IPS-NIHi7 (cell line): ENCODE data around the gene FXYD6.

ENCODE experiments used
- DNase-seq: peaks from one replicate; pipeline ENCODE4 v3.0.0; 2012; ENCODE audit warnings: mixed read lengths; ENCODE audit errors: extremely low spot score

Gene FXYD6

GRCh38 chr11:117830674-117831351 is 45.6 kb downstream of the FXYD6 start:
- no peak for DNase-seq

- no peak for DNase-seq
Observed at GRCh38 chr11:117830072-117830471, 46.4 kb downstream of the FXYD6 start.

GRCh38 chr11:117829369-117829725 is 47.1 kb downstream of the FXYD6 start:
- no peak for DNase-seq

GRCh38 chr11:117828611-117829368 is 47.7 kb downstream of the FXYD6 start:
- peak; percentile 48 for DNase-seq

- no peak for DNase-seq
Observed at GRCh38 chr11:117827521-117828511, 48.6 kb downstream of the FXYD6 start.

- no peak for DNase-seq
Observed at GRCh38 chr11:117826832-117827231, 49.6 kb downstream of the FXYD6 start.

GRCh38 chr11:117826190-117826570 is 50.3 kb downstream of the FXYD6 start:
- no peak for DNase-seq

GRCh38 chr11:117825538-117826189 is 50.8 kb downstream of the FXYD6 start:
- DNase-seq = no peak

- DNase-seq = no peak
Observed at GRCh38 chr11:117824571-117825537, 51.6 kb downstream of the FXYD6 start, which contains the start of gene FXYD2. TSS of gene FXYD2 (minus strand) at chr11:117824744. CDS start at chr11:117824678, 66 bp downstream.

GRCh38 chr11:117823946-117824420 is 52.5 kb downstream of the FXYD6 start:
- no peak for DNase-seq

- DNase-seq = no peak
Observed at GRCh38 chr11:117823294-117823945, 53.0 kb downstream of the FXYD6 start.

GRCh38 chr11:117822074-117823033 is 54.1 kb downstream of the FXYD6 start:
- peak; percentile 60 for DNase-seq

GRCh38 chr11:117821431-117821830 is 55.0 kb downstream of the FXYD6 start:
- DNase-seq = no peak

GRCh38 chr11:117820516-117820915 is 55.9 kb downstream of the FXYD6 start:
- DNase-seq = no peak

GRCh38 chr11:117820071-117820470 is 56.4 kb downstream of the FXYD6 start:
- DNase-seq = no peak

- peak; percentile 78 for DNase-seq
Observed at GRCh38 chr11:117819096-117820040, 57.1 kb downstream of the FXYD6 start.
